Coronary artery (tissue), 2 donors: Measurements from ENCODE around the gene PBX3.
A peak's percentile ranks its signal among the peaks of the same experiment; 100 is the strongest.

ENCODE experiments used
- DNase-seq: peaks from one replicate; pipeline ENCODE4 v3.0.0-alpha.2; 2017; ENCODE audit warnings: low spot score
- H3K27ac ChIP-seq, 2 donors: fragments of 200-600 bp; sonication (generic); one replicate each; pipeline ENCODE4 v1.5.1; 2016 to 2019
- H3K4me3 ChIP-seq: fragments of 200-600 bp; sonication (generic); 2 replicates; pipeline ENCODE4 v1.5.1; 2016; ENCODE audit warnings: mild to moderate bottlenecking, moderate library complexity
- CTCF ChIP-seq: fragments of 200-600 bp; sonication (generic); IDR thresholded peaks from one replicate; pipeline ENCODE4 v1.5.1; 2019; ENCODE audit warnings: antibody characterized with exemption

PBX3 gene

GRCh38 chr9:125984461-125984860 lies 237.3 kb downstream of the PBX3 start:
- Histone ChIP-seq H3K4me3 (no peak overlapping the region), H3K27ac (no peak overlapping the region)
- DNase-seq, result peak; percentile 40
- TF ChIP-seq CTCF, result no peak

- TF ChIP-seq CTCF, result no peak
- H3K27ac ChIP-seq, result no peak overlapping the region
- peak; percentile 36 for DNase-seq
- H3K4me3 ChIP-seq, result no peak overlapping the region
Observed at GRCh38 chr9:125985142-125985997, 238.2 kb downstream of the PBX3 start.

- TF ChIP-seq CTCF, result no peak
- no peak overlapping the region for H3K4me3 ChIP-seq
- DNase-seq, result peak; percentile 62
Observed at GRCh38 chr9:125985998-125986655, 239.0 kb downstream of the PBX3 start.

GRCh38 chr9:125986966-125987365 lies 239.8 kb downstream of the PBX3 start:
- DNase-seq, result peak; percentile 36
- H3K4me3 ChIP-seq, result no peak overlapping the region
- no peak for TF ChIP-seq CTCF
- no peak overlapping the region for H3K27ac ChIP-seq

More at GRCh38 chr9:125985998-125986655, 239.0 kb downstream of the PBX3 start:
- no peak overlapping the region for H3K27ac ChIP-seq

GRCh38 chr9:125987420-125987819 lies 240.2 kb downstream of the PBX3 start:
- H3K4me3 ChIP-seq, result no peak overlapping the region
- TF ChIP-seq CTCF, result no peak
- peak; percentile 45 for DNase-seq
- H3K27ac ChIP-seq, result no peak overlapping the region

- Histone ChIP-seq H3K4me3 (no peak overlapping the region), H3K27ac (no peak overlapping the region)
- no peak for TF ChIP-seq CTCF
- peak; percentile 62 for DNase-seq
Observed at GRCh38 chr9:125988479-125989050, 241.4 kb downstream of the PBX3 start.
